ENCODE measurements around the gene NIP7. TPM values are rescaled to one million over a fixed set of nuclear protein-coding genes. Genes with fewer than 3 reads are reported as not detected.

NIP7 gene
- total RNA-seq, 1 experiment from 2014 or later, result 72.8 TPM

- Histone ChIP-seq H3K9ac (ENCODE audit: extremely low read depth, insufficient read length, low read length) (no peak overlapping the region), H2BK5ac (ENCODE audit: insufficient read length, low read length) (no peak overlapping the region), H2BK20ac (ENCODE audit: low read depth, low read length, poor library complexity, severe bottlenecking) (no peak overlapping the region), H3K14ac (ENCODE audit: insufficient read depth, low read length) (no peak overlapping the region), H3K56ac (ENCODE audit: insufficient read length, low read depth, low read length) (no peak overlapping the region), H3K4me1 (ENCODE audit: insufficient read depth, low read length) (no peaks in the 10 kb centered on the region), H3K23me2 (ENCODE audit: insufficient read length, low read depth, low read length, poor library complexity, severe bottlenecking) (peaks cover 7% of the 10 kb centered on the region), H2AK5ac (ENCODE audit: insufficient read length, low read length) (no peak overlapping the region), H3K79me1 (ENCODE audit: insufficient read depth, low read depth, low read length, poor library complexity, severe bottlenecking) (peaks cover 11% of the 10 kb centered on the region), H2BK15ac (ENCODE audit: low read depth, low read length) (no peak overlapping the region), H4K20me1 (ENCODE audit: control insufficient read depth, insufficient read depth, insufficient read length) (no peaks in the 10 kb centered on the region), H4K5ac (ENCODE audit: insufficient read length, low read depth, low read length) (no peak overlapping the region), H2BK12ac (ENCODE audit: insufficient read length, low read depth, low read length) (no peak overlapping the region), H3K9me3 (ENCODE audit: control insufficient read depth, low read depth, low read length) (no peaks in the 10 kb centered on the region), H4K91ac (ENCODE audit: insufficient read length, low read depth, low read length) (no peak overlapping the region), H3K79me2 (ENCODE audit: insufficient read depth, low read length) (peaks cover 5% of the 10 kb centered on the region; the same call in 1 of the 2 replicates), H2BK120ac (ENCODE audit: low read depth, low read length, poor library complexity, severe bottlenecking) (no peak overlapping the region), H3T11ph (ENCODE audit: low read length) (no peak overlapping the region), H3K18ac (ENCODE audit: insufficient read length, low read depth, low read length) (no peak overlapping the region), H3K4ac (ENCODE audit: low read depth, low read length) (no peak overlapping the region), H3K27ac (ENCODE audit: insufficient read length, low read depth, low read length) (no peak overlapping the region), H3K4me2 (ENCODE audit: insufficient read depth, insufficient read length, low read length) (no peak overlapping the region), H2AFZ (ENCODE audit: low read length) (no peak overlapping the region), H4K8ac (replicated peaks; ENCODE audit: insufficient read length, low read depth, low read length) (no peak overlapping the region), H3K27me3 (ENCODE audit: insufficient read depth, low read length) (no peaks in the 10 kb centered on the region), H3K23ac (ENCODE audit: insufficient read length, low read depth, low read length) (no peak overlapping the region)
- no peak overlapping the region for H3K4me3 Mint-ChIP-seq
- H3K4me1 Mint-ChIP-seq, result peaks cover 9 to 12% of the 10 kb centered on the region in 2 experiments
- WGBS (ENCODE audit: extremely low coverage, insufficient read length, low lambda C conversion rate), result no CpG with 5 or more reads among the region's 5 CpGs
- H3K9me3 Mint-ChIP-seq, result no peaks in the 10 kb centered on the region
- no peaks in the 10 kb centered on the region for H3K27me3 Mint-ChIP-seq (ENCODE audit: low read depth)
- H3K36me3 Mint-ChIP-seq (ENCODE audit: insufficient read depth in 1 of 3, low read depth in 3 of 3), result peaks cover 16 to 49% (median 36%) of the 10 kb centered on the region in 3 experiments; a peak in 6 of 7 replicates
- no peak for DNase-seq
- no peak for TF ChIP-seq CTCF (conservative IDR thresholded peaks at IDR 0.05)
- H3K27ac Mint-ChIP-seq, result no peak overlapping the region
Measured at GRCh38 chr16:69344171-69344570, 4.6 kb downstream of the NIP7 start.

All from H9 (cell line).